Measurements from ENCODE around the gene FOXN3.

DNA sequence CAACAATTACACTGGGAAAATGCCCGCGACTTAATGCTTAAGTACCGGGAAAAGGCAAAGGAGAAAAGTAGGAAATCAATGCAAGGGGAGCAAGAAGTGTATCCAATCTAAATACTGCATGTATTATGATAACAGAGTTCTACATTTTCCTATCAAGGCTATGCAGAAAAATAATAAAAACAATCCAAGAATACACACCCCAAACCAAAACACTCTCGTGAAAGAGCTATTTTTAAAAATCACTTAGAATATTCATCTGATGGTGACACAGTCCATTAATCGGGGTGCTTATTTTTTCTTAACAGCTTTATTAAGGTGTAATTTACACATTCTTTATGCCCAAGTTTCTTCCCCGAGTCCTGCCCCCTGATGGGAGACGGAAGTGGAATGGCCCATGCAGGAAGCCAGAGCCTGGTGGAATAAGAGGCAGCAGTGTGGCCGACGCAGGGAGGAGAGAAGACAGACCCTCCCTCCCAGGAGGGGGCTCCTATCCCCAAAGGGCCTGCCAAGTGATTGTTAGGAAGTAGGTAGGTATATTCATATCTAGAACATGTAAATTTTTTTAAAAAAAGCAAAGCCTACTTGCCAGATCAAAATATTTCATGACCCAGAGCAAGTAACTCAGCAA lies 174.3 kb downstream of the FOXN3 start:
- TF ChIP-seq, protein P1, sequence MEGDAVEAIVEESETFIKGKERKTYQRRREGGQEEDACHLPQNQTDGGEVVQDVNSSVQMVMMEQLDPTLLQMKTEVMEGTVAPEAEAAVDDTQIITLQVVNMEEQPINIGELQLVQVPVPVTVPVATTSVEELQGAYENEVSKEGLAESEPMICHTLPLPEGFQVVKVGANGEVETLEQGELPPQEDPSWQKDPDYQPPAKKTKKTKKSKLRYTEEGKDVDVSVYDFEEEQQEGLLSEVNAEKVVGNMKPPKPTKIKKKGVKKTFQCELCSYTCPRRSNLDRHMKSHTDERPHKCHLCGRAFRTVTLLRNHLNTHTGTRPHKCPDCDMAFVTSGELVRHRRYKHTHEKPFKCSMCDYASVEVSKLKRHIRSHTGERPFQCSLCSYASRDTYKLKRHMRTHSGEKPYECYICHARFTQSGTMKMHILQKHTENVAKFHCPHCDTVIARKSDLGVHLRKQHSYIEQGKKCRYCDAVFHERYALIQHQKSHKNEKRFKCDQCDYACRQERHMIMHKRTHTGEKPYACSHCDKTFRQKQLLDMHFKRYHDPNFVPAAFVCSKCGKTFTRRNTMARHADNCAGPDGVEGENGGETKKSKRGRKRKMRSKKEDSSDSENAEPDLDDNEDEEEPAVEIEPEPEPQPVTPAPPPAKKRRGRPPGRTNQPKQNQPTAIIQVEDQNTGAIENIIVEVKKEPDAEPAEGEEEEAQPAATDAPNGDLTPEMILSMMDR (IDR thresholded peaks at IDR 0.05; ENCODE audit: low read depth, low read length) = no peak
- TF ChIP-seq POLR2A (IDR thresholded peaks at IDR 0.05; ENCODE audit: extremely low read depth, insufficient read length) (no peak), MYC (IDR thresholded peaks at IDR 0.05; ENCODE audit: low read depth, low read length) (no peak)
- TF ChIP-seq, protein P2, sequence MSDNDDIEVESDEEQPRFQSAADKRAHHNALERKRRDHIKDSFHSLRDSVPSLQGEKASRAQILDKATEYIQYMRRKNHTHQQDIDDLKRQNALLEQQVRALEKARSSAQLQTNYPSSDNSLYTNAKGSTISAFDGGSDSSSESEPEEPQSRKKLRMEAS (IDR thresholded peaks at IDR 0.05; ENCODE audit: low read depth, low read length) = no peak
